GM19397 (cell line): ENCODE results near the gene RAB3GAP2.
"Not testable (repeated sequence)": the region's sequence is repeated elsewhere in the genome, so short reads cannot be mapped to it uniquely, and the experiment has no call there.

Experiments used
- ATAC-seq: cut with Tn5 transposase; IDR thresholded peaks from one replicate; pipeline ENCODE4 v1.9.1; 2021; ENCODE audit warnings: mild to moderate bottlenecking, moderate library complexity; ENCODE audit not compliant: unreplicated experiment

RAB3GAP2 gene

GRCh38 chr1:220272047-220272840 lies at the start of gene RAB3GAP2:
TSS of gene RAB3GAP2 (minus strand) at chr1:220272453. CDS start at chr1:220272337, 116 bp downstream.
- peak; percentile 97 for ATAC-seq

- no peak for ATAC-seq
Measured at GRCh38 chr1:220321758-220322157, 49.5 kb upstream of the RAB3GAP2 start.

DNA sequence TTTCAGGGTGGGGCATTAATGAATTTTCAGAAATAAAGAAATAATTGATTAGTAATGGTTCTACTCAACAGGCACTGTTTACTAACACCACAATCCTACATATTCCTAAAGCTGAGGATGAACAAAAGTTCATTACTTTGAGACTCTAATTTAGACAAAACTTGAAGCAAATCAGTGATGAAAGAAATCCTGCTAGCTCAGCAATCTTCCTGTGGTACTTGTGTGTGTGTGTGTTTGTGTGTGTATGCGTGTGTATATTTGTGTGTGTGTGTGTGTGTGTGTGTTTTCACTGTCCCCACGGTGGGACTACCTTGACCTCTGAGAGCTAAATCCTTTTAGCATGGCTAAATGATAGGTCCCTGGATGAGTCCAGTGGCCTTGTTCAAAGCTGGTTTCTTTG lies 48.5 kb upstream of the RAB3GAP2 start:
- ATAC-seq: no peak

DNA sequence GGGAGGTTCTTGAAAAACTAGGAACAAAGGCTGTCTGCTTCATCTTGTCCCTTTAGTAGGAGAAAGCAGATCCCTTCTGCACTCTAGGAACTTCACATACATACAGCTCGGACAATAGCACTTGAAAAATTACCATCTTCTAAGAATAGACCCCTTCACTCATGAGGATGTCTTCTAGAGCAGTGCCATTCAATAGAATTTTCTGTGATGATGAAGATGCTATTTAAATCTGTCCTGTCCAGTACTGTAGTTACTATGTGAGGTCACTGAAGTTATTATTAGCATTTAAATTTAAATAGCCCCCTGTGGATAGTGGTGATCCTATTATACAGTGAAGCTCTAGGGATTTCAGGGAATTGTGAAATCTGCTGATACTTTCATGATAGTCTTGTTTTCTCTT lies 46.4 kb upstream of the RAB3GAP2 start:
- no peak for ATAC-seq

- ATAC-seq: no peak
Measured at GRCh38 chr1:220317161-220317560, 44.9 kb upstream of the RAB3GAP2 start.

GRCh38 chr1:220316305-220316704 lies 44.1 kb upstream of the RAB3GAP2 start:
- no peak for ATAC-seq

DNA sequence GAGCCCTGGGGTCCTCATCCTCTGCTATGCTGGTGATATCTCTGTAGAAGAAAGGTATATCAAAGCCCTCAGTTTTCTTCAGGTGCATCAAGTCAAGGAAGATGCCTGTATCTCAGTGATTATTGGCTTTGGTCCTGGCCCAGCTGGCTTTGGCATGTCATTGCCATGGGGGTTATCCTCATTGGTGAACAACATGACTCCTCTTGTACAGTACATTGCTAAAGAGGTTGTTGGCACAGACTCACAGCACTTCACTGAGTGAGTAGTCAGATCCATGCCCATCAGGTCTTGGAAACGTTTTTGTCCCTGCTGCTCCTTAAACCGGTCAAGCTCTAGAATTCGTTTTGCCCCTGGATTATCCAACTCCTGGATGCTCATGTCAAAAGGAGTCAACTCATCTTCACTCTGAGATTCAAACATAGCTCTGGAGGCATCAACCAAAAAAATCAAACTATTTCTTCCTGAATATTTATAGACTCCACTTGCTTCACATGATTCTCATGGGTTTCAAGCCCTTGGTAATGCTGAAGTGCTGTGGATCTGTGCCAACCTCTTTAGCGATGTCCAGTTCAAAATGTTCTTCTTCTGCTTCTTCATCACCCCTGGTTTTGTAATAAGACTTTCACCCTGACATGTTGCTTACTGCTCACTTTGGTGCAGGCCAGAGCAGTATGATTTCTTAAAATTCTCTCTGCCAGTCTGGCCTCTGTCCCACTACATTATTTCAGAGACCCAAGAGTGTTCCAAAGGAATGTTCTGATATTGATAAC lies 43.0 kb upstream of the RAB3GAP2 start:
- no peak for ATAC-seq

DNA sequence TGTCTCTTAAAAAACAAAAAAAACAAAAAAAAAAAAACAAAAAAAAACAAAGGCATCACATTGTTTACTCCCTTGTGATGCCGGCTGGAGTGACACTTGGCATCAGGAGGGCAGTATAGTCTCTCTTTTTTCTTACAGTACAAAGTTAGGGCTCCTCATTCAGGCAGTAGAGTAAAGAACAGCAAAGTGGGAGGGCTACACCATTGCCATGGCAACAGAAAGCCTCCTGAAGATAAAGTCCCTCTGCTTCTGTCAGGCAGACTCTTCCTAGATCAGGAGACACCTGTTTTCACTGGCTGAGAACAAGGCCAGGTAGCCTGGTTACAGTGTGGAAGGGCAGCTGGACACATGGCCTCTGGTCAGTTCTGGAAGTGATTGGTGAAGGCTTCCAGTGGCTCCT lies 41.3 kb upstream of the RAB3GAP2 start:
- ATAC-seq: no peak

DNA sequence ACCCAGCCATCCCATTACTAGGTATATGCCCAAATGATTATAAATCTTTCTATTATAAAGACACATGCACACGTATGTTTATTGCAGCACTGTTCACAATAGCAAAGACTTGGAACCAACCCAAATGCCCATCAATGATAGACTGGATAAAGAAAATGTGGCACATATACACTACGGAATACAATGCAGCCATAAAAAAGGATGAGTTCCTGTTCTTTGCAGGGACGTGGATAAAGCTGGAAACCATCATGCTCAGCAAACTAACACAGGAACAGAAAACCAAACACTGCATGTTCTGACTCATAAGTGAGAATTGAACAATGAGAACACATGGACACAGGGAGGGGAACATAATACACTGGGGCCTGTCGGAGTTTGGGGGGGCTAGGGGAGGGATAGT lies 37.9 kb upstream of the RAB3GAP2 start:
- not testable (repeated sequence) for ATAC-seq

- ATAC-seq: no peak
Measured at GRCh38 chr1:220307607-220308006, 35.4 kb upstream of the RAB3GAP2 start.

- no peak for ATAC-seq
Measured at GRCh38 chr1:220306339-220306738, 34.1 kb upstream of the RAB3GAP2 start.

DNA sequence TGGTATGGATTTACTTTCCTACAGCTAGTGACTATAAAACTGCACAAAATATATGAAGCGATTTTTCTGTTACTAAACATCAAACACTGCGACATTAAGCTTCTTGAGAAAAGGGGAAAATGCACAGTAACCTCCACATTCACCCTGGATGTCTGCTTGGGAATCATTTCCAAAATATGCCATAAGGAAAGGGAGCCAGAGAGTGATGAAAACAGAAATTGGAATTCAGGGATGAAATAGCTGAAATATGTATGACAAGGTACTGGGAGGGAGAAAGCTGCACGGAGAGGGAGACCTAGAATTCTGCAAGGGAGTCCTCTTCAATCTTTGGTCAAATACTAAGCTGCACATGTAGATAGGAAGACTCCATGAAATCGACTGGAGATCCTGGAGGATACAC lies 31.6 kb upstream of the RAB3GAP2 start:
- ATAC-seq: no peak

- no peak for ATAC-seq
Measured at GRCh38 chr1:220301630-220302029, 29.4 kb upstream of the RAB3GAP2 start.

DNA sequence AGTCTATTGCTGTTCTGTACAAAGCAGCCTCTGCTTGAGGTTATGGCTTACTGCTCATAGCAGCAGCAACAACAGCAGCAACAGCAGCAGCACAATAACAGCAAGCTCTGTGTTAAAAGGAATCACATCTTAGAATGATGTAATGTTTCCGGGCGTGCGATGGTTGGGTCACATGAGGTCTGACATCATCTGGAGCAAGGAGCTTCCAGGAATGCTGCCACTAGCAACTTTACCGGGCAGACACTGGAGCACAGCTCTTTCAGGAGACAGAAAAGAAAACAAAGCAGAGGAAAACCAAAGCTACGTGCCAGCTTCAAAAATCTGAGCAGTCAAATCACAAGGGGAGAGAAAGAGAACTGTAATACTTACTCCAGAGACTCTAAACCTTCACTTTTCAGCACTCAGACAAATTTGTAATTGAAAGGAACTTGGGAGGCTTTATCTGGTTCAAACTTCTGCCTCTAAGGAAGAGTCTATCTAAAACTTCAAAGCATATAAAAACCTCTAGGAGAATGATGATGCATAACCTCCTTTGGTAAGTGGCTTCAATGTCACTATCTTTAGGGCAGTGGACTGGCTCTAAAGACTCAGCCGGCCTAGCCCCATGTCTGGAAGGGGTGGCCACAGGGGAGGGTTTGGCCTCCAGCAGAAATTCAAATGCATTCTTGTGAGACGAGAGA lies 28.3 kb upstream of the RAB3GAP2 start:
- ATAC-seq: no peak

- ATAC-seq: no peak
Measured at GRCh38 chr1:220299337-220299736, 27.1 kb upstream of the RAB3GAP2 start.

- ATAC-seq: no peak
Measured at GRCh38 chr1:220298470-220299205, 26.4 kb upstream of the RAB3GAP2 start.

GRCh38 chr1:220296981-220297380 lies 24.7 kb upstream of the RAB3GAP2 start:
- ATAC-seq: no peak

GRCh38 chr1:220294846-220295301 lies 22.6 kb upstream of the RAB3GAP2 start:
- no peak for ATAC-seq

DNA sequence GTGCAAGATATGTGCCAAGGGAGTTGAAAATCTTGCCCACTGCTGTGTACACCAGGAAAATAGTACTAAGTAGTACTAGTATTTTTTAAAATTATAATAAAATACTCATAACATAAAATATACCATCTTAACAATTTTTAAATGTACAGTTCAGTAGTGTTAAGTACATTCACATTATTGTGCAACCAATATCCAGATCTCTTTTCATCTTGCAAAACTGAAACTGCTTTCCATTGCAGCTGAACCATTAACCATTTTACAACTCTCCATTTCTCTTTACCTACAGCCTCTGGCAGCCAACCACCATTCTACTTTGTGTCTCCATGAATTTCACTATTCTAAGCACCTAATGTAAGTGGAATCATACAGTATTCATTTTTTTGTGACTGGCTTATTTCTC lies 19.3 kb upstream of the RAB3GAP2 start:
- no peak for ATAC-seq

DNA sequence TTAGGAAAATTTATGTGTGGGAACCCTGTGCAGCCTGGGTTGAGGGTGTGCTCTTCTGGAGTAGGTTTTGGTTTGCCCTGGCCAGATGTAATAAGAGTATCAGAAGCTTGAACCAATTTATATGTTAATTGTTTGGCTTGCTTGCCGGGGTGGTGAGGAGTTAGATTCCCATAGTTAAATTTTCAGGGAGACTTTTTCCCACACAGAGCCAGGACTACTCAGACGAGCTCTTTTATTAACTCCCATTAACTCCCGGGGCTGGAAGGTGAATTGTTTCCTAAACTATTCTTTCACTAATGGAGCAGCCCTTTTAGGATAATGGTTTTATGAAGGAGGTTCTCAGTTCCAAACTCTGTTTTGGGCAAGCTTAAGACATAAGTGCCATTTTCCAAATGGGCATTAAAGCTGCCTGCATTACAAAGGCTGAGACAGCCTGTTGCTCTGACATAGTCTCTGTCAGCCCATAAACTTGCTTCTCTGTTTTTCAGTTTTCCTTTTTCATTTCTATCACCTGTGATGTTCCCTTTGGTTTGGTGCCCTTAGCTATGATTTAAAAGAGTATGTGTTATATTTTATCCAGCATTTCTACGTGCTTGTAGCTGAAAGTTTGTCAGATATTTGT lies 18.0 kb upstream of the RAB3GAP2 start:
- ATAC-seq: no peak
